ENCODE results near the gene SNRNP25.

- TF ChIP-seq CTCF (IDR thresholded peaks at IDR 0.05) (no peak), POLR2A (IDR thresholded peaks at IDR 0.05) (no peak)
Measured at GRCh38 chr16:63466-63865, 9.8 kb downstream of the SNRNP25 start.
